ENCODE data around the gene FADS3.

FADS3 gene

DNA sequence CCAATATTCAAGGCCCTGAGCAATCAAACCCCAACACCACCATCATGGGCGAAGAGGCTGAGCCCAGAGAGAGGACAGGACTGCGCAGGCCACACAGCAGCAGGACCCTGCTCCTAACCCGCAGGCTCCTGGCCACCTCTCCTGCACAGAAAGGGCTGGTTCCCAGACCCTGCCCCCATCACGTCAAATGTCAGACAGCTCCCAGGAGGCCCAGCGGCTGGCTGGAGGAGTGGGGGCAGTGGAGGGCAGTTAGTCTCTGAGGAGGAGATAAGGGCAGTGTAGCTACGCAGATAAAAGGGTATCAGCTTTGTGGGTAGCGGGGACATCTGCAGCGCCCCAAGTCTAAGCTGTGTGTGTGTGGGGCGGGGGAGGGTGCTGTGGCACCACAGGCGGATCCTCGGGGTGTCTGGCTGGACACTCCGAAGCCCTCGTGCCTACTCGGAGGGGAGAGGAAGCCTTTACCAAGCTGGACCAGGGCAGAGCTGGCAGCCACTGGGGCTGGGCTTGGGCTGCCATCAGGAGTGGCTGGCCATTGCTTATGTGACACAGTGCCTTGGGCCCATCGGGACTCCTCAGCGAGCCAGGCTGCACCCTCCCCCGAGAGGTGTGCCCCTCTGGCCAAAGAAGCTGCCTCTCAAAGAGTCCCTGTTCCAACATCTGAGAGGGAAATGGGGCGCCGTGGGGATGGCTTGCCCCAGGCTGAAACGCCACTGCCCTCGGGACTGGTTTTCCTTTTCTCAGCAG is 21.5 kb downstream of the FADS3 start:
- POLR2A ChIA-PET = interaction anchor here (0.9 to 1.4 kb wide), 4 partner anchors 21 to 96 kb away, joined by 3 to 8 read pairs (median 4); no protein-coding TSS in a partner anchor
- no peak for DNase-seq (ENCODE audit: low read depth, low spot score)
- CTCF ChIA-PET = interaction anchor here (0.7 to 17.1 kb wide), 34 partner anchors 8 to 508 kb away, joined by 3 to 233 read pairs (median 5); partner anchors contain the start of genes BEST1 and INCENP
- no peak overlapping the region for H3K4me3 ChIP-seq (ENCODE audit: low read depth, low read length)
- TF ChIP-seq CTCF (IDR thresholded peaks at IDR 0.05; ENCODE audit: insufficient read depth, low read length, missing control alignments) = no peak

DNA sequence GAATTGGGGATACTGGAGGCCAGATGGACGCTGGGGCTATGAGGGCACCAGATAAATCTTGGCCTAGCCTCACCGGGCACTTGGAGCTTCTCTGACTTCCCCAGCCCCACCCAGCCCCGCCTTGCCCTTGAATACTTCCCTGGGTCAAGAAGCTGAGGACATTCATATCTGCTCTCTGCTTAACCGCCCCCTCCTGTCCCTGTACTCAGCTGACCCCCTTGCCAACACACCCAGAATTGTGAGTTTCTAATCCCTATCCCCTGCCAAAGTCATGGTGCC is 22.0 kb downstream of the FADS3 start:
- ChIA-PET CTCF (interaction anchor here (1.6 to 17.1 kb wide), 9 partner anchors 13 to 237 kb away, joined by 6 to 233 read pairs (median 79); partner anchors contain the start of gene BEST1), POLR2A (no interaction called here)
- no peak for TF ChIP-seq CTCF (IDR thresholded peaks at IDR 0.05; ENCODE audit: insufficient read depth, low read length, missing control alignments)
- no peak overlapping the region for H3K4me3 ChIP-seq (ENCODE audit: low read depth, low read length)
- DNase-seq (ENCODE audit: low read depth, low spot score) = no peak

GRCh38 chr11:61868571-61869428 is 22.5 kb downstream of the FADS3 start:
- ChIA-PET CTCF (interaction anchor here (2.8 to 17.1 kb wide), 7 partner anchors 21 to 237 kb away, joined by 11 to 233 read pairs (median 110); partner anchors contain the start of gene BEST1), POLR2A (no interaction called here)
- no peak for DNase-seq (ENCODE audit: low read depth, low spot score)
- TF ChIP-seq CTCF (IDR thresholded peaks at IDR 0.05; ENCODE audit: insufficient read depth, low read length, missing control alignments) = no peak
- no peak overlapping the region for H3K4me3 ChIP-seq (ENCODE audit: low read depth, low read length)

DNA sequence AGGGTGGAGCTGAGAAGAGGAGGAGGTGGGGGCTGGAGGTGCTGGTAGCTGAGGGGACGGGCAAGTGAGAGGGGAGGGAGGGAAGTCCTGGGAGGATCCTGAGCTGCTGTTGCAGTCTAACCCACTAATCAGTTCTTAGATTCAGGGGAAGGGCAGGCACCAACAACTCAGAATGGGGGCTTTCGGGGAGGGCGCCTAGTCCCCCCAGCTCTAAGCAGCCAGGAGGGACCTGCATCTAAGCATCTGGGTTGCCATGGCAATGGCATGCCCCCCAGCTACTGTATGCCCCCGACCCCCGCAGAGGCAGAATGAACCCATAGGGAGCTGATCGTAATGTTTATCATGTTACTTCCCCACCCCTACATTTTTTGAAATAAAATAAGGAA is 24.4 kb downstream of the FADS3 start:
- H3K4me3 ChIP-seq (ENCODE audit: low read depth, low read length) = no peak overlapping the region
- no peak for DNase-seq (ENCODE audit: low read depth, low spot score)
- TF ChIP-seq CTCF (IDR thresholded peaks at IDR 0.05; ENCODE audit: insufficient read depth, low read length, missing control alignments) = no peak
- POLR2A ChIA-PET = interaction anchor here (0.6 to 1.2 kb wide), 2 partner anchors 13 to 39 kb away, joined by 3 read pairs; no protein-coding TSS in a partner anchor
- CTCF ChIA-PET = interaction anchor here (1.0 to 10.2 kb wide), 5 partner anchors 61 to 444 kb away, joined by 3 to 183 read pairs (median 4); no protein-coding TSS in a partner anchor

- DNase-seq (ENCODE audit: low read depth, low spot score) = no peak
- TF ChIP-seq CTCF (IDR thresholded peaks at IDR 0.05; ENCODE audit: insufficient read depth, low read length, missing control alignments) = no peak
- H3K4me3 ChIP-seq (ENCODE audit: low read depth, low read length) = no peak overlapping the region
- POLR2A ChIA-PET = interaction anchor here (1.2 kb wide), 1 partner anchor 39 kb away, joined by 3 read pairs; no protein-coding TSS in a partner anchor
- CTCF ChIA-PET = interaction anchor here (0.9 to 10.2 kb wide), 6 partner anchors 81 to 444 kb away, joined by 3 to 183 read pairs (median 4); no protein-coding TSS in a partner anchor
These were observed 25.0 kb downstream of the FADS3 start for GRCh38 chr11:61866231-61866957.
